Esophagus mucosa (tissue), 1 donor: ENCODE data around the gene SLC27A6. TPM values are rescaled to one million over a fixed set of nuclear protein-coding genes. Genes with fewer than 3 reads are reported as not detected.
"Not testable (repeated sequence)": the region's sequence is repeated elsewhere in the genome, so short reads cannot be mapped to it uniquely, and the experiment has no call there.

ENCODE experiments used
- ATAC-seq: fragments of 200-7000 bp; cut with Tn5 transposase; one replicate; pipeline ENCODE4 v1.9.1; 2020
- total RNA-seq: library from RNA; stranded (reverse); gene quantifications from one replicate; pipeline ENCODE4 v1.2.4, GENCODE V29; 2023
- donor health status: DM: yes; HTN: yes; CAD: no.

The SLC27A6 gene
- total RNA-seq, 1 donor from 2014 or later, result 1.8 TPM

- no peak for ATAC-seq
These were observed 36.7 kb downstream of the SLC27A6 start for GRCh38 chr5:129001841-129002526.

GRCh38 chr5:129002527-129002842 lies 37.2 kb downstream of the SLC27A6 start:
- ATAC-seq, result no peak

- ATAC-seq, result peak; percentile 41
These were observed 37.9 kb downstream of the SLC27A6 start for GRCh38 chr5:129003232-129003631.

DNA sequence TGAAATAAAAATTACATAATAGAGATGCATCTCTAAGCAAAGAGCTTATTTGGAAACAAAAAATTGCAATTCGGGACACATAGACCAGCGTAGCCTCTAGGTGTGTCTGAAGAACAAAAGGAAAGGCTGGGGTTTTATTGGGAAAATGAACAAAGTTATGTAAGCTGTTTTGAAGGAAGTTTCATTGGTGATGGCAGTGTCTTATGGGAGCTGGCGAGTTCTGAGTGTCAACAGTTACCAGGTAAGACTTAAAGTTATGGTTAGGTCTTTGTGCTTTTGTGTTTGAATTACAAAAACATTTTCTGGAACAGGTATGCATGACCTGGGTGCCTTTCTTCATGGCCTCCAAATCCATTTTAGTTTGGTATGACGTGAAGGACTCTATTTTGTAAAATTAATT lies 48.9 kb downstream of the SLC27A6 start:
- ATAC-seq, result no peak

DNA sequence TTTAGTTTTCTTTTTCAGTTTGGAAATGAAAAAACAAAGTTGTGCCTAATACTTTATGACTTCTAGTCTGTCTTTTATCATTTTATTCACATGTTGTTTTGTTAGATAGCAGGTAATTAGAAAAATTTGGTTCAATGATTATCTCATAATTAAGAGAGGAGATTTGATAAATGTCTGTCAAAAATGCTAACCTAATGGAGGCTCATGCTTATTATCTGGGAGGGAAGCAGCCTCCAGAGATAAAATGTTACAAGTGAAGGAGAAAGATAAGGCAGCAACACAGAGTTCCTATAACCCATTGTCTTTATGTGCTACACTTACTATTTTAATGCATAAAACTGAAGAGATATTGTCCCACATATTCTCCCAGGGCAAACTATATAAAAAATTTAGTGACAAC lies 53.5 kb downstream of the SLC27A6 start:
- ATAC-seq, result no peak

- ATAC-seq, result no peak
These were observed 54.2 kb downstream of the SLC27A6 start for GRCh38 chr5:129019401-129019908.

GRCh38 chr5:129020683-129021082 lies 55.4 kb downstream of the SLC27A6 start:
- ATAC-seq, result no peak

- no peak for ATAC-seq
These were observed 56.5 kb downstream of the SLC27A6 start for GRCh38 chr5:129021744-129022143.

GRCh38 chr5:129022599-129022998 lies 57.3 kb downstream of the SLC27A6 start:
- no peak for ATAC-seq

DNA sequence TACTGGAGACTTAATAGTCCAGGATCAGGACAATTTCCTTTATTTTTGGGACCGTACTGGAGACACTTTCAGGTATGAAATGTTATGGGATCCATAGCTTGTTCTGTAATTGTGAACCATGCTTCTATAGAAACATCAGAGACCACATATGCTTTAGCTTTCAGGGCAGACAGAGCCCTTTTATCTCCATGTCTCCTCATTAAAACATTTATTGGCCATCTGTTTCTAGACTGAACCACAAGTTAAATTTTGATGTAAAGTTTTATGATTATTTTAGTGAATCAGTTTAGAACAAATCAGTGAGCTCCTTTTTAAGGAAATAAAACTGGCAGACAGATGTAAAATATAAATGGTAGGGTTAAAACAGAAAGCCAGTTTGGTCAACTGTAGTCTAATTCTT lies 62.0 kb downstream of the SLC27A6 start:
- ATAC-seq, result no peak

DNA sequence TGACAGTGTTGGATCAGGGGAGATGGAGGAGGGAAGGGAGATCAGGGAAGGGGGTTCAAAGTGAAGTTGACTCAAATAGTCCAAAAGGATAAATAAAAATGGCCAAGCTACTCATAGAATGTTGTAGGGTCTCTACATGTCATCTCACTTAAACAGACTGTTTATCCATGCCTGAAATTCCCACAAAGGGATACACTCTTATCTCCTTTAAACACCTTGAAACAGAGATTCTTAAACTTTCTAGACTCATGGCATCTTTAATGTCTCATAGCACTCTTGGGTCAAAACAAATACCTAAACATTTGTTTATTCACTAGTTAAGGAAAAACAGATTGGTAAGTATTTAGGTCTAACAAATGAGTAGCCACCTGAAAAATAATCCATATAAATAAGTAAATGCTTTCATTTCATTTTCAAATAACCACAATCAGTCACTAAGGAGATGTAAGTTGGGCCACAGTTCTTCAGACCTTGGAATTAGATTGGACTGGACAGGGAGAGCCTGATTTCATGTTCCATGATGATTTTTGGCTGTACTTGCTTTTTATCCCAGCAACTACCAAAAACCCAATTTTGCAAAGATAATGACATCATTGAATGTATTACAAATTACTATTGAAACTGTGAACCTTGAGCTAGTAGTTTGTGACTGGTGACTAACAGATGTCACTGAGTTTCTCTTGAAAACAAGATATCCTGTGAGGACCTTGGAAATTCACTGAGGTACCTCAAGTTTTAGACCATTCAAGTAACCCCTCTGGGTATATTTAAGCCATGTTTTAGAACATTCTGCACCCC lies 66.8 kb downstream of the SLC27A6 start:
- ATAC-seq, result no peak

- not testable (repeated sequence) for ATAC-seq
These were observed 71.0 kb downstream of the SLC27A6 start for GRCh38 chr5:129036257-129036656.

- ATAC-seq, result no peak
These were observed 76.1 kb downstream of the SLC27A6 start for GRCh38 chr5:129041196-129041881.

DNA sequence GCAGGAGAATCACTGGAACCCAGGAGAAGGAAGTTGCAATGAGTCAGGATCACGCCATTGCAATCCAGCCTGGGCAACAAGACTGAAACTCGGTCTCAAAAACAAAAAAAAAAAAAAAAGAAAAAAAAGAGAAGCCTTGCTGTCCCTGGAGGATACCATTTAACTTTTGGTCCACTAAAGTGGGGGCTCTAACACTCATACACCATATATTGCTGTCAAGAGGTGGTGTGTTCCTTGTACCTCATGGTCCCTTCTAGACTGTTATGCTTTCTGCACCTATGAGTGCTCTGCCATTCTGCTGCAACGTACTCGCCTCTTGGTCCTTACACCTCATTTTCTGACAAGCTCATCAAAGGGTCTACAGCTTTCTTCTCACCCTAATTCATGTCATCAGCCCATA lies 77.0 kb downstream of the SLC27A6 start:
- no peak for ATAC-seq

- ATAC-seq, result no peak
These were observed 78.6 kb downstream of the SLC27A6 start for GRCh38 chr5:129043894-129044293.

DNA sequence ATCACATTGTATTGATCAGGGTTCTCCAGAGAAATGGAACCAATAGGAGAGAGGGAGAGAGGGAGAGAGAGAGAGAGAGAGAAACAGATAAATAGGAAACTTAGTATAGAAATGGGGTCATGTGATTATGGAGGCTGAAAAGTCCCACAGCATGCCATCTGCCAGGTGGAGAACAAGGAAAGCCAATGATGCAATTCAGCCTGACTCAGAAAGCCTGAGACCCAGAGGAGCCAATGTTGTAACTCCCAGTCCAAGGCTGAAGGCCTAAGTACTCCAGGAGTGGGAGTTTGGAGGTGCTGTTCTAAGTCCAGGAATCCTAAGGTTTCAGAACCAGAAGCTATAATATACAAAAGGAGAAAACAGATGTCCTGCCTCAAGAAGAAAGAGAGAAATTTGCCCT lies 80.9 kb downstream of the SLC27A6 start:
- ATAC-seq, result no peak

- ATAC-seq, result no peak
These were observed 83.2 kb downstream of the SLC27A6 start for GRCh38 chr5:129048509-129048908.

DNA sequence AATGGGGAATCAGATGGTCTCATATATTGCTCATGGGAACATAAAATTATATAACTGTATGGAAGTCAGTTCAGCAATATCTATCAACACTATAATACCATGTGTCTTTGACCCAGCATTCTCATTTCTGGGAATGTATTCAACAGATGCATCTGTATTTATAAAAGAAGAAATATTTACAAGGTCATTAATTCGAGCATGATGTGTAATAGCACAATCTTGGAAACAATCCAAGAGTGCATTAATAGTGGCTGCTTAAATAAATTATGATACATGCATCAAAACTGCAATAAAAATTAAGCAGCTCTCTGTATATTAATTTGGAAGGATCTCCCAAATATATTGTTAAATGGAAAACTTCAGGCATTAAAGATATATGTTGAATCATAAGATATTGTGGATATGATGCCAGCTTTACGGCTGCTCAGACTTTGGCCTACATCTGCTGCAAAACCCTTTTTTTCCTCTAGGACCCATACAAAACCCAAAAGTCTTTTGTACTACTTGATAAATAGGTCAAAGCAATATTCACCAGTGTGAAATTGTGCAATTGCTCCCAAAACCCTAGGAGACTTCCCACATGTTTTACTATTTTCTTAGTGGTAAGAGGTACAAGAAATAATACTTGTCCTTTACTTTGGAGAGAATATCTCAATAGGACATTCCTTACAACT lies 84.0 kb downstream of the SLC27A6 start:
- ATAC-seq, result no peak

DNA sequence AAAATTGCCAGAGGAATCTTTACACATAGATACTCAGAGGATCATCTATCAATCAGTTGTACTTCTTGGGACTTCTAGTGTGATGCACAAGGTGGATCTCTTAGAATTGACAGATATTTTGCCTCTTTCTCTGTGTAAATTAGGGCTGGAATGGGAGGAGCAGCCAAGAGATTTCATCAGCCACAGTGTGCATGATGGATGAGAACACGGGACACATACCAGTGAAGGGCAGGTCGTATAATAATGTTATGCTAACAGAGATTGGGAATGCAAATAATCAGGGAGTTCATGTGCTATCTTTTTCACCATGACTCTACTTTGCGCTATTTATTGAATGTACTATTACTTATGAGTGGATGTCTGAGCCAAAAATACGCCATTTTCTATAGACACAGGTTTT lies 86.0 kb downstream of the SLC27A6 start:
- no peak for ATAC-seq

DNA sequence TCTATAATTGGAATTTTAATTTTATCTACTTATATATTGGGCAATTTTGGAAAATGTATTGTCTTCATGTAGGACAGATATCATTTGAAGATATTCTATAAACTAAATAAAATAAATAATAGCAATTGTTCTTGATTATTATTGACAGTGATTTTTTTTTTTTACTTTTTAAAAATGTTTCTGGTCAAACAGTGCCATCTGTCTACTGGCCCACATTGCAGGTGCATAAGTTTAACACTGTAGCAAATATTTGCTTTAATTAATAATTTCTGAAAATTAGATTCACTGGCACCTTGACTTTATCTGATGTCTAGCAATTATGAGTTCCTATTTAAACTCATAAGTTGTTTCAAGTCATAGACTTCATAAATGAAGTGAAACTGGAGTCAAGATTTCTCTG lies 88.2 kb downstream of the SLC27A6 start:
- no peak for ATAC-seq

DNA sequence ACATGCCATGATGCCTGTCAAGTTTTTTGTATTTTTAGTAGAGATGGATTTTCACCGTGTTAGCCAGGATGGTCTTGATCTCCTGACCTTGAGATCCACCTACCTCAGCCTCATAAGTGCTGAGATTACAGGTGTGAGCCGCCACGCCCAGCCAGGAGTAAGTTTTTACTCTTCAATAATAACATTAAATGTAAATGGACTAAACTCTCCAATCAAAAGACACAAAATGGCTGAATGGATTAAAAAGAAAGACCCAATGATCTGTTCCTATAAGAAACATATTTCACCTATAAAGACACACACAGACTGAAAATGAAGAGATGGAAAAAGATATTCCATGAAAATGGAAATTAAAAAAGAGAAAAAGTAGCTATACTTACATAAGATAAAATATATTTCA lies 92.0 kb downstream of the SLC27A6 start:
- ATAC-seq, result no peak

- ATAC-seq, result no peak
These were observed 96.6 kb downstream of the SLC27A6 start for GRCh38 chr5:129061849-129062248.
